WTC11 (cell line): ENCODE results near the gene DUOX1. TPM values are rescaled to one million over a fixed set of nuclear protein-coding genes. Genes with fewer than 3 reads are reported as not detected.

ENCODE experiments used
- ATAC-seq: fragments of 200-7000 bp; cut with Tn5 transposase; 2 replicates; pipeline ENCODE4 v1.10.0; 2021; ENCODE audit warnings: mild to moderate bottlenecking, moderate library complexity
- CTCF ChIA-PET: fragments of 300-600 bp; sonication (Branson Sonifier 250); formaldehyde crosslinking; loops from one replicate; lab custom pipeline; 2021; ENCODE audit warnings: antibody characterized with exemption; lab: Charles Lee
- POLR2A ChIA-PET: fragments of 350-600 bp; sonication (Branson Sonifier 250); formaldehyde crosslinking; loops from one replicate; lab custom pipeline; 2021; ENCODE audit warnings: antibody characterized with exemption; lab: Charles Lee
- DNase-seq: peaks from one replicate; pipeline ENCODE4 v3.0.0; 2021; ENCODE audit warnings: low spot score
- H3K27ac Mint-ChIP-seq: 2 replicates; pipeline ENCODE4 v1.8.0; 2021; ENCODE audit warnings: mixed read lengths
- H3K27me3 Mint-ChIP-seq: 2 replicates; pipeline ENCODE4 v1.8.0; 2021; ENCODE audit warnings: low read depth, mild to moderate bottlenecking, moderate library complexity, mixed read lengths
- H3K36me3 Mint-ChIP-seq: 2 replicates; pipeline ENCODE4 v1.8.0; 2021; ENCODE audit warnings: mixed read lengths
- H3K4me1 Mint-ChIP-seq: 2 replicates; pipeline ENCODE4 v1.8.0; 2022; ENCODE audit warnings: mixed read lengths
- H3K4me3 Mint-ChIP-seq: 2 replicates; pipeline ENCODE4 v1.8.0; 2021; ENCODE audit warnings: mild to moderate bottlenecking, moderate library complexity, mixed read lengths
- H3K9me3 Mint-ChIP-seq: 2 replicates; pipeline ENCODE4 v1.8.0; 2021; ENCODE audit warnings: mixed read lengths
- CREB1 ChIP-seq: sonication (generic); formaldehyde crosslinking; IDR thresholded peaks from 2 replicates; pipeline ENCODE4 v1.8.0; 2023; ENCODE audit warnings: mild to moderate bottlenecking, missing genetic modification reagents
- CTCF ChIP-seq: fragments of 200-600 bp; IDR thresholded peaks from 2 replicates; pipeline ENCODE4 v1.8.0; 2022; ENCODE audit warnings: antibody characterized with exemption
- EMX1 ChIP-seq: fragments of 250-450 bp; sonication (Bioruptor Pico); IDR thresholded peaks from 2 replicates; pipeline ENCODE4 v1.8.0; 2021; ENCODE audit warnings: mild to moderate bottlenecking
- ERG ChIP-seq: fragments of 250-450 bp; sonication (Bioruptor Pico); IDR thresholded peaks from 2 replicates; pipeline ENCODE4 v1.8.0; 2021; ENCODE audit warnings: mild to moderate bottlenecking
- FOXP1 ChIP-seq: sonication (generic); formaldehyde crosslinking; IDR thresholded peaks from 2 replicates; pipeline ENCODE4 v1.8.0; 2022; ENCODE audit warnings: missing genetic modification reagents, mild to moderate bottlenecking, moderate library complexity, borderline replicate concordance
- GRHL2 ChIP-seq: fragments of 250-450 bp; sonication (Bioruptor Pico); IDR thresholded peaks from 2 replicates; pipeline ENCODE4 v1.8.0; 2022; ENCODE audit warnings: mild to moderate bottlenecking, moderate library complexity; ENCODE audit not compliant: insufficient replicate concordance, severe bottlenecking
- HMGXB4 ChIP-seq: sonication (generic); formaldehyde crosslinking; IDR thresholded peaks from 2 replicates; pipeline ENCODE4 v1.8.1; 2023; ENCODE audit warnings: mild to moderate bottlenecking, moderate library complexity, missing genetic modification reagents
- IRF2 ChIP-seq: sonication (generic); formaldehyde crosslinking; IDR thresholded peaks from 2 replicates; pipeline ENCODE4 v1.8.0; 2022; ENCODE audit warnings: low read depth, missing genetic modification reagents, borderline replicate concordance
- JAZF1 ChIP-seq: fragments of 250-450 bp; sonication (Bioruptor Pico); IDR thresholded peaks from 2 replicates; pipeline ENCODE4 v1.9.0; 2021; ENCODE audit warnings: moderate library complexity, mild to moderate bottlenecking, inconsistent platforms
- MAX ChIP-seq: sonication (generic); formaldehyde crosslinking; IDR thresholded peaks from 2 replicates; pipeline ENCODE4 v1.8.0; 2022; ENCODE audit warnings: mild to moderate bottlenecking, missing genetic modification reagents
- NFYB ChIP-seq: sonication (generic); formaldehyde crosslinking; conservative IDR thresholded peaks from 2 replicates; pipeline ENCODE4 v1.8.0; 2022; ENCODE audit warnings: low read depth, missing genetic modification reagents
- NR3C1 ChIP-seq: sonication (generic); formaldehyde crosslinking; conservative IDR thresholded peaks from 2 replicates; pipeline ENCODE4 v1.8.1; 2023; ENCODE audit warnings: low read depth, mild to moderate bottlenecking, missing genetic modification reagents
- PRRX2 ChIP-seq: fragments of 250-450 bp; sonication (Bioruptor Pico); IDR thresholded peaks from 2 replicates; pipeline ENCODE4 v1.8.0; 2021; ENCODE audit warnings: mild to moderate bottlenecking
- STAT6 ChIP-seq: sonication (generic); formaldehyde crosslinking; conservative IDR thresholded peaks from 2 replicates; pipeline ENCODE4 v1.8.1; 2023; ENCODE audit warnings: mild to moderate bottlenecking, low read depth, missing genetic modification reagents, moderate library complexity
- TEAD1 ChIP-seq: sonication (generic); formaldehyde crosslinking; IDR thresholded peaks from 2 replicates; pipeline ENCODE4 v1.8.0; 2022; ENCODE audit warnings: mild to moderate bottlenecking, missing genetic modification reagents
- TEAD4 ChIP-seq: sonication (generic); formaldehyde crosslinking; IDR thresholded peaks from 2 replicates; pipeline ENCODE4 v1.8.0; 2022; ENCODE audit warnings: mild to moderate bottlenecking, missing genetic modification reagents
- ZMAT4 ChIP-seq: fragments of 250-450 bp; sonication (Bioruptor Pico); IDR thresholded peaks from 2 replicates; pipeline ENCODE4 v1.9.0; 2021; ENCODE audit warnings: mild to moderate bottlenecking
- ZNF219 ChIP-seq: sonication (generic); formaldehyde crosslinking; IDR thresholded peaks from 2 replicates; pipeline ENCODE4 v1.8.0; 2023; ENCODE audit warnings: missing genetic modification reagents, mild to moderate bottlenecking, borderline replicate concordance
- ZNF263 ChIP-seq: sonication (generic); formaldehyde crosslinking; IDR thresholded peaks from 2 replicates; pipeline ENCODE4 v1.8.1; 2022; ENCODE audit warnings: low read depth, mild to moderate bottlenecking, moderate library complexity, missing genetic modification reagents
- total RNA-seq: library from RNA; stranded (reverse); gene quantifications from 3 replicates; pipeline ENCODE4 v1.2.3, GENCODE V29; 2021

Gene DUOX1
- total RNA-seq, 1 experiment from 2014 or later = 1.3 TPM

- Mint-ChIP-seq H3K4me3 (no peak overlapping the region), H3K9me3 (no peaks in the 10 kb centered on the region), H3K36me3 (no peaks in the 10 kb centered on the region), H3K4me1 (peaks cover 22% of the 10 kb centered on the region), H3K27me3 (peaks cover 19% of the 10 kb centered on the region), H3K27ac (no peak overlapping the region)
- POLR2A ChIA-PET = no interaction called here
- CTCF ChIA-PET = interaction anchor here (1.4 to 5.9 kb wide), 5 partner anchors 25 to 44 kb away, joined by 7 to 156 read pairs (median 36); partner anchors contain the start of gene SHF
- ATAC-seq = no peak
- no peak for TF ChIP-seq ERG (CRISPR knock-in tag)
- TF ChIP-seq PRRX2 (CRISPR knock-in tag) = no peak
- no peak for TF ChIP-seq JAZF1
- TF ChIP-seq HMGXB4 (CRISPR knock-in tag) = no peak
- TF ChIP-seq STAT6 (CRISPR knock-in tag) = no peak
- no peak for DNase-seq
Measured at GRCh38 chr15:45161666-45162065, 31.9 kb downstream of the DUOX1 start.

- DNase-seq (peak; percentile 90), ATAC-seq (peak; percentile 70)
- H3K36me3 Mint-ChIP-seq = no peaks in the 10 kb centered on the region
- TF ChIP-seq CTCF (peak; percentile 68), EMX1 (no peak), ZNF263 (CRISPR knock-in tag) (no peak), TEAD1 (0 out of 2 replicates have a peak, but pooled peaks have one; percentile 39), MAX (CRISPR knock-in tag) (peak; percentile 36; the same call in 1 of the 2 replicates), GRHL2 (CRISPR knock-in tag) (no peak), NR3C1 (CRISPR knock-in tag) (no peak)
- TF ChIP-seq, all 79 proteins: peak for 3
- Mint-ChIP-seq H3K27ac (no peak overlapping the region), H3K4me3 (no peak overlapping the region), H3K27me3 (peaks cover 19% of the 10 kb centered on the region), H3K4me1 (peaks cover 25% of the 10 kb centered on the region), H3K9me3 (no peaks in the 10 kb centered on the region)
- ChIA-PET POLR2A (interaction anchor here (1.0 to 1.7 kb wide), 5 partner anchors 9 to 239 kb away, joined by 3 to 7 read pairs (median 5); a partner anchor contains a TSS), CTCF (interaction anchor here (0.6 to 5.9 kb wide), 60 partner anchors 8 to 543 kb away, joined by 3 to 156 read pairs (median 6); partner anchors contain the start of genes DUOX1, DUOXA1, GATM and SHF)
Measured at GRCh38 chr15:45162771-45163507, 33.1 kb downstream of the DUOX1 start.

- CTCF ChIA-PET = interaction anchor here (0.8 to 5.9 kb wide), 55 partner anchors 8 to 411 kb away, joined by 3 to 156 read pairs (median 6); partner anchors contain the start of genes DUOX1, DUOXA1, GATM and SHF
- peaks cover 19% of the 10 kb centered on the region for H3K27me3 Mint-ChIP-seq
- ATAC-seq (no peak), DNase-seq (no peak)
- H3K4me1 Mint-ChIP-seq = peaks cover 29% of the 10 kb centered on the region
- H3K9me3 Mint-ChIP-seq = no peaks in the 10 kb centered on the region
- POLR2A ChIA-PET = interaction anchor here (1.0 to 1.7 kb wide), 5 partner anchors 8 to 239 kb away, joined by 3 to 7 read pairs (median 5); a partner anchor contains a TSS
- no peak overlapping the region for H3K4me3 Mint-ChIP-seq
- H3K27ac Mint-ChIP-seq = no peak overlapping the region
- no peaks in the 10 kb centered on the region for H3K36me3 Mint-ChIP-seq
- TF ChIP-seq NFYB (CRISPR knock-in tag) = no peak
- no peak for TF ChIP-seq IRF2 (CRISPR knock-in tag)
- no peak for TF ChIP-seq CREB1 (CRISPR knock-in tag)
- no peak for TF ChIP-seq TEAD4 (CRISPR knock-in tag)
- no peak for TF ChIP-seq ZNF219 (CRISPR knock-in tag)
- no peak for TF ChIP-seq ZMAT4 (CRISPR knock-in tag)
- no peak for TF ChIP-seq FOXP1
Measured at GRCh38 chr15:45163508-45163856, 33.7 kb downstream of the DUOX1 start.
